Measurements from ENCODE around the gene UMODL1. TPM values are rescaled to one million over a fixed set of nuclear protein-coding genes. Genes with fewer than 3 reads are reported as not detected.

The UMODL1 gene
- total RNA-seq, 1 donor from 2014 or later, result 0.19 TPM

DNA sequence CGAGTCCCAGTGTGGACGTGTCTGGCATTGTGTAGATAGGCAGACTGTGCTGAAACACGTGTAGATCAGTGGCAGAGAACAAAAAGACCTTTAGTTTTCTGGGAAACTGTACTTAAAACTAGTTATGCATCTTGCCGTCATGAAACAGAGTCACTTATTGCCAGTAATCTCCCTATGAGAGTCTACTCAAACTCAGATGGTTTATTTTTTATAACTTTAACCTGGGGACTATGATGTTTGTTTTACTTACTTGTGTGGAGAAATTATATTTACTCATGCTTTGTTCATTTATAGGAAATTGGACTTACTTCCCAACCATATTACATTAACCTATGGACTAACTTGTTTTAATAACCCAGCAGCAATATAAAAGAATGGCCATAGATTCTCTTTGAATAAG lies 93.7 kb downstream of the UMODL1 start:
- H3K27ac Mint-ChIP-seq, result no peak overlapping the region
- H3K27me3 Mint-ChIP-seq, result peaks cover 29% of the 10 kb centered on the region
- H3K36me3 Mint-ChIP-seq (ENCODE audit: insufficient read depth), result no peaks in the 10 kb centered on the region
- TF ChIP-seq CTCF (IDR thresholded peaks at IDR 0.05; ENCODE audit: unreplicated experiment), result no peak
- H3K9me3 Mint-ChIP-seq (ENCODE audit: low read depth), result no peaks in the 10 kb centered on the region
- peaks cover 10% of the 10 kb centered on the region for H3K4me1 Mint-ChIP-seq (ENCODE audit: low read depth)
- no peak overlapping the region for H3K4me3 Mint-ChIP-seq (ENCODE audit: low read depth)
- DNase-seq (ENCODE audit: low spot score, unreplicated experiment), result no peak

DNA sequence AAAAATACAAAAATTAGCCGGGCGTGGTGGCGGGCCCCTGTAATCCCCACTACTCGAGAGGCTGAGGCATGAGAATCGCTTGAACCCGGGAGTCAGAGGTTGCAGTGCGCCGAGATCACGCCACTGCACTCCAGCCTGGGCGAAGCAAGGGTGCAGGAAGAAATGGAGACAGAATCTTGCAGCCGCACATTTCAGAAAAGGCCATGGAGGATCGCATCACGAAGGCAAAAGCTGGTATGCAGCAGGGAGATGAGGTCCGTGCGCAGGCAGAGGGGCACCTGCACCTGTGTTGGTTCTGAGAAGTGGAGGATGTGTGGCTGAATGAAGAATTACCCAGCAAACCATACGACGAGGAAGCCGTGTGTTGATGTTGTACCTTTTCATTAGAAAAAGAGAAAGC lies 94.8 kb downstream of the UMODL1 start:
- H3K36me3 Mint-ChIP-seq (ENCODE audit: insufficient read depth), result no peaks in the 10 kb centered on the region
- no peak overlapping the region for H3K4me3 Mint-ChIP-seq (ENCODE audit: low read depth)
- H3K9me3 Mint-ChIP-seq (ENCODE audit: low read depth), result no peaks in the 10 kb centered on the region
- peaks cover 9% of the 10 kb centered on the region for H3K4me1 Mint-ChIP-seq (ENCODE audit: low read depth)
- TF ChIP-seq CTCF (IDR thresholded peaks at IDR 0.05; ENCODE audit: unreplicated experiment), result no peak
- no peak for DNase-seq (ENCODE audit: low spot score, unreplicated experiment)
- H3K27me3 Mint-ChIP-seq, result peaks cover 29% of the 10 kb centered on the region
- H3K27ac Mint-ChIP-seq, result no peak overlapping the region

DNA sequence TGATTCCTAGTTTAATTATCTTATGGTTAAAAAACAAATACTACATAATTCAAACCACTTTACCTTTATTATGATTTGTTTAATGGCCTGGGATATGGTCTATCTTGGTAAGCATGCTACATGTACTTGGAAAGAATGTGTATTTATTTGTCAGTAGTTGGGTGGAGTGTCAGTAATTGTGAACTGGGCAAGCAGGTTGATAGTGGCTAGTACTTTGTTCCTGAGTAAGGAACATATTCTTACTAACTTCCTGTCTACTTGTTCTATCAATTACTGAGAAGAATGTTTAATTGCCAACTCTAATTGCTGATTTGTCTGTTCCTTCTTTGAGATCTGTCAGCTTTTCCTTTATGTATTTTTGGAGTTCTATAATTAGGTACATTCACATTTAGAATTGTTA lies 98.6 kb downstream of the UMODL1 start:
- H3K4me3 Mint-ChIP-seq (ENCODE audit: low read depth), result no peak overlapping the region
- no peaks in the 10 kb centered on the region for H3K4me1 Mint-ChIP-seq (ENCODE audit: low read depth)
- DNase-seq (ENCODE audit: low spot score, unreplicated experiment), result no peak
- no peak for TF ChIP-seq CTCF (IDR thresholded peaks at IDR 0.05; ENCODE audit: unreplicated experiment)
- H3K9me3 Mint-ChIP-seq (ENCODE audit: low read depth), result no peaks in the 10 kb centered on the region
- peaks cover 19% of the 10 kb centered on the region for H3K27me3 Mint-ChIP-seq
- no peaks in the 10 kb centered on the region for H3K36me3 Mint-ChIP-seq (ENCODE audit: insufficient read depth)
- no peak overlapping the region for H3K27ac Mint-ChIP-seq

- no peak overlapping the region for H3K27ac Mint-ChIP-seq
- no peak overlapping the region for H3K4me3 Mint-ChIP-seq (ENCODE audit: low read depth)
- no peaks in the 10 kb centered on the region for H3K4me1 Mint-ChIP-seq (ENCODE audit: low read depth)
- no peaks in the 10 kb centered on the region for H3K36me3 Mint-ChIP-seq (ENCODE audit: insufficient read depth)
- peaks cover 18% of the 10 kb centered on the region for H3K27me3 Mint-ChIP-seq
- no peaks in the 10 kb centered on the region for H3K9me3 Mint-ChIP-seq (ENCODE audit: low read depth)
- no peak for DNase-seq (ENCODE audit: low spot score, unreplicated experiment)
- TF ChIP-seq CTCF (IDR thresholded peaks at IDR 0.05; ENCODE audit: unreplicated experiment), result no peak
These were observed 100.3 kb downstream of the UMODL1 start for GRCh38 chr21:42171091-42172053.

DNA sequence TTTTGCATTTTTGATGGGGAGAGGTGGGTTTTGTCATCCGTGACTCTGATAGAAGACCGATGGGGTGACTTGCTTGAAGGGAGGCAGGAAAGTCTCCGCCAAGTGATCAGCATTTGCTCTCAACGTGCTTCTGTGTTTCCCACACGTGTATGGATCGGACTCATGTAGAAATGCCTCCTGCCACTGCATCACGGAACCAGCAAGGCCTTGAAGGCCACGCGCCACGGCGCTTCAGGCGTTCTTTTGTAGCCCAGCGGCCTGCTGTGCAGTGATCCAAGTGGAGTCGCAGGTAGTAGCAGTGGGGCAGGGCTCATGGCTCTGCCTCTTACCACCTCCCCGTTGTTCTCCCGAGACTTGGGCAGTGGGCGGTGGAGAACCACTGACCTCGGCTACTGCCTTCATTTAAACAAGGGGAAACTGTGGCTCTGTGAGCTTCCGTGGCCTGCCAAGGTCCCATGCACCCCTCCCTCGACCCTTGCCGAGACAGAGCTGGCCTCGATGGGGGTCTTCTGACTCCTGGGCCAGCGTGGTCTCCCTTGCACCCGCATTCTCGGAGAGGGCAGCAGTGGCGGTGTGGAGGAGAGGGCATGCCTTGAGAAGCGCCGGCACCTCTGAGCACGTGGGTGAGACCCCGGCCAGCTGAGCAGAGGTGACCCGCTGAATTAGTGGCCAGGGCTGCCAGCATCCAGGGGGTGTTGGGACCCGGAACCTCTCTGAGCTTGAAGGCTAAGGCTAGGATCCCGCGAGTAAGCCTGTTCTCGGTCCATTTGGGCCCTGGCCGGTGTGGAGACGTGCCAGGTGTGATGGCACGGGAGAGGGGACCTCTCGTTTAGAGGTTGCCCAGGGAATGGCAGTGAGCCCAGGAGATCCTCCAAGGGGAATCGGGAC lies 101.7 kb downstream of the UMODL1 start:
- no peaks in the 10 kb centered on the region for H3K9me3 Mint-ChIP-seq (ENCODE audit: low read depth)
- H3K4me1 Mint-ChIP-seq (ENCODE audit: low read depth), result no peaks in the 10 kb centered on the region
- no peaks in the 10 kb centered on the region for H3K36me3 Mint-ChIP-seq (ENCODE audit: insufficient read depth)
- peaks cover 10% of the 10 kb centered on the region for H3K27me3 Mint-ChIP-seq
- no peak overlapping the region for H3K4me3 Mint-ChIP-seq (ENCODE audit: low read depth)
- TF ChIP-seq CTCF (IDR thresholded peaks at IDR 0.05; ENCODE audit: unreplicated experiment), result no peak
- DNase-seq (ENCODE audit: low spot score, unreplicated experiment), result no peak
- H3K27ac Mint-ChIP-seq, result no peak overlapping the region
